ENCODE data around the gene CASP8.
"Not testable (repeated sequence)": the region's sequence is repeated elsewhere in the genome, so short reads cannot be mapped to it uniquely, and the experiment has no call there.

DNA sequence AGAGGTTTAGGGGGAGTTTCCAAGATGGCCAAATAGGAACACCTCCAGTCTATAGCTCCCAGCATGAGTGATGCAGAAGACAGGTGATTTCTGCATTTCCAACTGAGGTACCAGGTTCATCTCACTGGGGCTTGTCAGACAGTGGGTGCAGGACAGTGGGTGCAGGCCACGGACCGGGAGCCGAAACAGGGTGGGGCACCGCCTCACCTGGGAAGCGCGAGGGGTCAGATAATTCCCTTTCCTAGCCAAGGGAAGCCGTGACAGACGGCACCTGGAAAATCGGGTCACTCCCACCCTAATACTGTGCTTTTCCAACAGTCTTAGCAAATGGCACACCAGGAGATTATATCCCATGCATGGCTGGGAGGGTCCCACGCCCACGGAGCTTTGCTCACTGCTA, 39.6 kb downstream of the CASP8 start:
- TF ChIP-seq, protein P1, sequence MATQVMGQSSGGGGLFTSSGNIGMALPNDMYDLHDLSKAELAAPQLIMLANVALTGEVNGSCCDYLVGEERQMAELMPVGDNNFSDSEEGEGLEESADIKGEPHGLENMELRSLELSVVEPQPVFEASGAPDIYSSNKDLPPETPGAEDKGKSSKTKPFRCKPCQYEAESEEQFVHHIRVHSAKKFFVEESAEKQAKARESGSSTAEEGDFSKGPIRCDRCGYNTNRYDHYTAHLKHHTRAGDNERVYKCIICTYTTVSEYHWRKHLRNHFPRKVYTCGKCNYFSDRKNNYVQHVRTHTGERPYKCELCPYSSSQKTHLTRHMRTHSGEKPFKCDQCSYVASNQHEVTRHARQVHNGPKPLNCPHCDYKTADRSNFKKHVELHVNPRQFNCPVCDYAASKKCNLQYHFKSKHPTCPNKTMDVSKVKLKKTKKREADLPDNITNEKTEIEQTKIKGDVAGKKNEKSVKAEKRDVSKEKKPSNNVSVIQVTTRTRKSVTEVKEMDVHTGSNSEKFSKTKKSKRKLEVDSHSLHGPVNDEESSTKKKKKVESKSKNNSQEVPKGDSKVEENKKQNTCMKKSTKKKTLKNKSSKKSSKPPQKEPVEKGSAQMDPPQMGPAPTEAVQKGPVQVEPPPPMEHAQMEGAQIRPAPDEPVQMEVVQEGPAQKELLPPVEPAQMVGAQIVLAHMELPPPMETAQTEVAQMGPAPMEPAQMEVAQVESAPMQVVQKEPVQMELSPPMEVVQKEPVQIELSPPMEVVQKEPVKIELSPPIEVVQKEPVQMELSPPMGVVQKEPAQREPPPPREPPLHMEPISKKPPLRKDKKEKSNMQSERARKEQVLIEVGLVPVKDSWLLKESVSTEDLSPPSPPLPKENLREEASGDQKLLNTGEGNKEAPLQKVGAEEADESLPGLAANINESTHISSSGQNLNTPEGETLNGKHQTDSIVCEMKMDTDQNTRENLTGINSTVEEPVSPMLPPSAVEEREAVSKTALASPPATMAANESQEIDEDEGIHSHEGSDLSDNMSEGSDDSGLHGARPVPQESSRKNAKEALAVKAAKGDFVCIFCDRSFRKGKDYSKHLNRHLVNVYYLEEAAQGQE (IDR thresholded peaks at IDR 0.05; ENCODE audit: insufficient read depth in 1 of 2, low read depth in 2 of 2, low read length in 1 of 2), result not testable (repeated sequence)
- TF ChIP-seq, protein P2, sequence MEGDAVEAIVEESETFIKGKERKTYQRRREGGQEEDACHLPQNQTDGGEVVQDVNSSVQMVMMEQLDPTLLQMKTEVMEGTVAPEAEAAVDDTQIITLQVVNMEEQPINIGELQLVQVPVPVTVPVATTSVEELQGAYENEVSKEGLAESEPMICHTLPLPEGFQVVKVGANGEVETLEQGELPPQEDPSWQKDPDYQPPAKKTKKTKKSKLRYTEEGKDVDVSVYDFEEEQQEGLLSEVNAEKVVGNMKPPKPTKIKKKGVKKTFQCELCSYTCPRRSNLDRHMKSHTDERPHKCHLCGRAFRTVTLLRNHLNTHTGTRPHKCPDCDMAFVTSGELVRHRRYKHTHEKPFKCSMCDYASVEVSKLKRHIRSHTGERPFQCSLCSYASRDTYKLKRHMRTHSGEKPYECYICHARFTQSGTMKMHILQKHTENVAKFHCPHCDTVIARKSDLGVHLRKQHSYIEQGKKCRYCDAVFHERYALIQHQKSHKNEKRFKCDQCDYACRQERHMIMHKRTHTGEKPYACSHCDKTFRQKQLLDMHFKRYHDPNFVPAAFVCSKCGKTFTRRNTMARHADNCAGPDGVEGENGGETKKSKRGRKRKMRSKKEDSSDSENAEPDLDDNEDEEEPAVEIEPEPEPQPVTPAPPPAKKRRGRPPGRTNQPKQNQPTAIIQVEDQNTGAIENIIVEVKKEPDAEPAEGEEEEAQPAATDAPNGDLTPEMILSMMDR (IDR thresholded peaks at IDR 0.05), result not testable (repeated sequence)
- not testable (repeated sequence) for TF ChIP-seq TCF7L2 (IDR thresholded peaks at IDR 0.05; ENCODE audit: low read depth, low read length); SIN3A (IDR thresholded peaks at IDR 0.05; ENCODE audit: borderline replicate concordance, insufficient read depth, low read depth, low read length)

Measured in Panc1 (cell line).